Measurements from ENCODE around the gene PARD3B. TPM values are rescaled to one million over a fixed set of nuclear protein-coding genes. Genes with fewer than 3 reads are reported as not detected.

Gene PARD3B
- total RNA-seq, 1 donor from 2014 or later, result 0.96 TPM

DNA sequence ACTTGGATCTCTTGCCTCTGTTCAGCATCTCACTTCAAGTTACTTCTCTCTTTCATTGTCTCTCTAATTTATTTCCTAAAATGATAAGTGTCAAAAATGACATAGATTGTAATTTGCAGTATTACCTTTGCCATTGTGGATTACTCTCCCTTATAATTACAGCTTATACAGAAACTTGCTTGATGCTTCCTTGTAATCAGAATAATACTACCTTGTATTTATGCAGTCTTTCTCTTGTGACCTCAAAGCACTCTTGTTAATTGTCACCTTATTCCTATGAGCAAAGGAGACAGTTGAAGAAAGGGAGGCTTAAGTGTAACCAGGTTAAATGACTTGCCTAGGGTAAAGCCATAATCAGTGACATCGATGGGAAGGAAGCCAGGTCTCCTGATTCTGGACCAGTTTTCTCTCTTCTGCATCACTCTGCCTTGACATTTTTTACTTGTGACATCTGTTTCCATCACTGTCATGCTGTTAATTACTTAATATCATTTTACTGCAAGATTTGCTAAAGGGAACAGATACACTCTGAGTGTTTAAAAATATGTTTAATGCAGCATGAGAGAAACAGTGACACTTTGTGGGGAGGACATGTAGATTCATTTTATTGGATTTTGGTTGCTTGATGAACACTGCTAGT, 388.6 kb downstream of the PARD3B start:
- intact Hi-C loops (cut with micrococcal nuclease), result no loop called here

DNA sequence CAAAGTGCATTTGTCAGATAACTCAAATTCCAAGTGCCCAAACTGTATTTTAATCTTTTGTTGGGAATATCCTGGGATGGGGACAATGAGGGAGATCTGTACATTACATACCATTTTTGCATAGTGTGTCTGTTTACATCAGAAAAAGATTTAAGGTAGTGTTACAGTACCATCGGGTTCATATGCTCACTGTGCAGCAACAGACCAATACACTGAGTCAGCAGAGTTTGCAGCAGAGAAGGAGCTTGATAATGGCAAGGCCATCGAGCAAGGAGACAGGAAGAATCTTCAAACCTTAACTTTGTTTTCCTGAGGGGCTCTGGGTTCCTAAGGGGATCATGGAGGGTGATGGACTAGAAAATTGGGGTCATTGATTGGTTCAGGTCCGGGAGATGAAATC, 399.7 kb downstream of the PARD3B start:
- intact Hi-C loops (cut with micrococcal nuclease), result loop anchor here (5.0 to 10.0 kb wide), 3 partner anchors 107 to 840 kb away; partner anchors contain the start of gene NRP2

DNA sequence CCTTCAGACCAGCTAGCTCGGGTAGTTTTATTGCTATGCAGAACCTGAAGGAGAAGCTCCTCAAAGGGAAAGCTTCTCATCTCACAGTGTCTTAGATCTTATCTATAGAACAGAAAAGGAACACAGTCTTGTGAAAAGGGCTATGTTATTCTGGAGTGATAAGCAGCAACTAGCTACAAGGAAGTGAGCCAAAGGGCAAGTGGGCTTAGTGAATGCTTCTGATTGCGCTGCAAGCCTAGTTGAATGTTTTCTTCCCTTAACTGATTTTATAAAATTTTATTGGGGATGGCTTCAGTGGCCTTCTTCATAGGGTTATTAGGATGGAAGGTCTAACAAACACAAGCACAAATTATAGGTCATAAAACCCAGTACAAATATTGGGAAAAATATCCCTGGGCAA, 400.1 kb downstream of the PARD3B start:
- intact Hi-C loops (cut with micrococcal nuclease), result loop anchor here (5.0 to 10.0 kb wide), 3 partner anchors 107 to 841 kb away; partner anchors contain the start of gene NRP2

DNA sequence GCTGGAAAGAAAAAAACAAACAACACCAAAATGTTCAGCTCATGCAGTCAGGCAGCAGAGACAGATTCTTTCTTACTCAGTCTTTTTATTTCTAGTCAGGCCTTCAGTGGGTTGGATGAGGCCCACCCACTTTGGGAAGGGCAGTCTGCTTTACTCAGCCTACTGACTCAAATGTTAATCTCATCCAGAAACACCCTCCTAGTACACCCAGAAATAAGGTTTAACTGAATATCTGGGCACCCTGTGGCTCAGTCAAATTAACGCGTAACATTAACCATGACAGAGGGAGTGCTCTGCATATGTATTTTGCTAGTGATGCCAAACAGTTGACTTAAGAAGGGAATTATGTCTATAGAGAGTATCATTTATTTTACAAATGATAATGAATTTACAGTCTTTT, 401.6 kb downstream of the PARD3B start:
- intact Hi-C loops (cut with micrococcal nuclease), result loop anchor here (5.0 to 10.0 kb wide), 3 partner anchors 105 to 842 kb away; partner anchors contain the start of gene NRP2

DNA sequence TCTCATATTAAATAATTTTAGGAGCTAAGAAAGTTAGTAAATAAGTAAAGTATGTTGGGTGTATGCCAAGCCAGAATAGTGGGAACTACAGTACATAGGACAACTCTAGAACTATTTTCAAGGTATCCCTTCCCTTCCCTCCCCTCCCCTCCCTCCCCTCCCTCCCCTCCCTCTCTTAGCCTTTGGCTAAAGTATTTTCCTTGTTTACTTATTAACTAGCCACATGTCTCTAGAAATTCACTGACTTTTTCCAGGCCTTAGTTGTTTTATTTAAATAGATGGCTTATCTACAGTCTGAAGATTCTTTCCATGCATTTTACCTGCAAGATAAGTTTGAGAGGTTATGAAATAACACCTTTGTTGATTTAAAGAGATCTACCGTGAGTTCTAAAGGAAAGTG, 402.1 kb downstream of the PARD3B start:
- intact Hi-C loops (cut with micrococcal nuclease), result loop anchor here (5.0 to 10.0 kb wide), 3 partner anchors 105 to 843 kb away; partner anchors contain the start of gene NRP2

DNA sequence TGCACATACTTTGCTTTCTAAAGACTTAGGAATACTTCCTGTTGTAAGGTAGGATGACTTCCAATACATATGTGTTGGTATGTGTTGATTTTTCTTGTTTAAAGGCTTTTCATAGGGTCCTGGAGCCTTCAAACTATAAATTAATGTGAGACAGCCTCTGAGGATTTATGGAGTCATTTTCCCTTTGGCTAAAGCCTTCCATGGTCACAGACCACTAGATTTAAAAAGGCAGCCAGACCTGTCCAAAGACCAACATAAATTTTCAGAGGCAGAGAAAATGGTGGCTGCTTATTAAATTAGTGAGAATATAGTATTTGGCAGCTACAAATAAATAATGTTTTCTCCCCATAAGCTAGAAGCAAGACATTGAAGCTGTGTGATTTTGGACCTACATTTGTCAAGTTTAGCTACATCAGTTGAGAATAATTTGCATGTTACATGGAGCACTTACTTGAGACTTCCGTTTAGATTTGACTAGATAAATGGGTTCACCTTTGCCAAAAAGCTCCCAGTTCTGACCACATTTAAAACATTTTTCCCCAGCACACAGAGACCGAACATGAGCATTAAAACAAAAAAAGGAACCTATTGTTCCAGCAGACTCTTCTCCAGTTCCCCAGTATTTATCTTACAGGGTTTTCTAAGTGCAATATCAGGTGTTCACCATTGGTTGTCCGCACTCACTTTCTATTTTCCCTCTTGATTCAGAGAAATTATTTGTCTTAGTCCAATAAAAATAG, 402.9 kb downstream of the PARD3B start:
- intact Hi-C loops (cut with micrococcal nuclease), result loop anchor here (1.0 to 10.0 kb wide), 7 partner anchors 19 to 843 kb away; partner anchors contain the start of gene NRP2

DNA sequence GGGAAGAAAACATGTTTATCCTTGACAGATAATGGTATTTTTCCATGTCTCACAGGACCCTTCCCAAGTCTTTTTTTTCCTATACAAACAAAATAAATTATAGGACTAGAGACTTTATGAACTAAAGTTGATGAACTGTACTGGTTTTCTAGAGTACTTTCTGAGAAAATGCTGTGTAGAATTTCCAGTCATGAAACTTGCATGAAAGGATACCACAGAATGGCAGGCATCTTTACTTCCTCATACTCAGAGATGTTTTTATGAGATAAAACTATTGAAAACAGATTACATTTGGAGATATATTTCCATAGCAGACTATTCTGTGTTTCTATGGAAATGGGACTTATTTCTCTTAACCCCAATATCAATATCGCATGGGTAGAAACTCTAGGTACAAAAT, 403.5 kb downstream of the PARD3B start:
- intact Hi-C loops (cut with micrococcal nuclease), result loop anchor here (1.0 to 10.0 kb wide), 7 partner anchors 18 to 844 kb away; partner anchors contain the start of gene NRP2

DNA sequence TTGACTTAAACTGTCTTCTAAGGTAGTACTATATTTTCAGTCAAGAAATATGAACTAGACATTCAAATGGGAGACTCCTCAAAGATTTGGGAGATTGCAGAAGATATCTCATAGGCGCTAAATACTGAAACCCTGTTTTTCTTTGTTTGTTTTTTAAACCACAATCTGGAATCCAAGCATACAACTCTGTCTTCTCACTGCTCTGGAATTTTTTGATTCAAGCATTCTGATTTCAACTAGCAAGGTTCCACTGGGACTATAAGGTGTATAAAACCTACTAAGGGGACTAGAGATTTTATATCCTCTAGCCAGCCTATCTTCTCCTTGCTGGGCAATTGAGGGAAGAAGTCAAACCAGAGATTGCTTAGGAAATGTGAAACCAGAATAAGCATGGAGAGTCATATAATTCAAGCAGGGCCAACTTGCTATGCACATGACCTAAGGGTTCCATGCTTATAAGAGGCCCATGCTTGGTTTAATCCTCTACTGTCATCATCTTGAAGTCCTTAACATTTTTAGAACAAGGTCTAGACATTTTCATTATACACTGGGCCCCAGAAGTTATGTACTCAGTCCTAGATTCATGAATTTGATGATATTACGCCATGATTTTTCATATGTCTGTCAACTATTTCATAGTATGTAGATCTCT, 405.5 kb downstream of the PARD3B start:
- intact Hi-C loops (cut with micrococcal nuclease), result no loop called here

DNA sequence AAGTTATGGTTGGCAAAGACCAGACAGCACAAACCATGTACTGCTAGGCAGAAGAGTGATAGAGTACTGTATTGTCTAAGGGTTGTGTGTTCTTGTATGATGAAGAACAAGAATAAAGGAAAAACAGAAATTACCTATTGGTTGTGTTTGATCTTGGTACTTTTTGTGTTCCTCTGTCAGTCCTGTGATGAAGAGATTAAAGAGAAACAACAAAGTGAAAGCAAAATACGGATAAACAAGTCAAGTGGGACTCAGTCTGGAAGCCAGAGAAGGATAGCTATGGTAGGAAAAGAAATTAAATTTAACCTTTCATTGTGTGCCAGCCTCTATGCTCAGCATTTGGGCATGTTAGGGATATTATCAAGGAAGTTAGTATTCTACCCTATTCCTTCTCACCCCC, 413.1 kb downstream of the PARD3B start:
- intact Hi-C loops (cut with micrococcal nuclease), result loop anchor here (1.0 to 2.0 kb wide), 2 partner anchors 9 to 46 kb away; no protein-coding TSS in a partner anchor

DNA sequence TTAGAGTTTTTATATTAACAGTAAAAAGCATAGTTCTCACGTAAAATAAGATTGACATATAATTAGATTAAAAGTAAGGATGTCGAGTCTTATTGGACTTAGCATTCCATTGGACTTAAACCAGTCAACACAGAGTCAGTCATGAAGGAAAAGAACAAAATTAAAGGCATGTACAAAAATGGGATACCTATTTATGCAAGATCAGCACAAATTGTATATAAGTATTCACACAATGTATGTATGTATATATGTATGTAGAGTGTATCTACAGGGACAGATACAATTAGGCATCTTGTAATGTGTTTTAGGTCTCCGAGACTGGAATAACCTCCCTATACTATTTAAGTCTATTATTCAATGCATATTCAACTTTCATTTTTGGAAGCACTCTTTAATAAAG, 419.1 kb downstream of the PARD3B start:
- intact Hi-C loops (cut with micrococcal nuclease), result no loop called here

DNA sequence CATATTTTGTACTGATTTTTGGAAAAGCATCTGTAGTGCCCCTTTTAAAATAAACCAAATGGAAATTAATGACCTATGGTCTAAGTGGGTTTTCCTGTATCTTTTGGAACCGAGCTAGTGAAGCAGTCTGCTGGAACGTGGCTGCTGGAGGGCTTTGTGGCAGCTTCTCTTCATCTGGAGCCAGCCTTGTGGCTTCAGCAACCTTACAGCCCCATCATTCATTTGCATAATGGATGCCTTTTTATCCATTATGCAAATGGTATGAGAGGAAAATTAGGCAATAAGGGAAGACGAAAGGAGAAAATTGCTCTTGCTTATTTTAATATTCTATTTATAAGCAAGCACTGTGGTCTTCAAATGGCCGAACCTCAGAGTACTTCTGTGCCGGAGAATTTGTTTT, 421.0 kb downstream of the PARD3B start:
- intact Hi-C loops (cut with micrococcal nuclease), result loop anchor here (5.0 kb wide), 3 partner anchors 84 to 1121 kb away; partner anchors contain the start of gene INO80D

DNA sequence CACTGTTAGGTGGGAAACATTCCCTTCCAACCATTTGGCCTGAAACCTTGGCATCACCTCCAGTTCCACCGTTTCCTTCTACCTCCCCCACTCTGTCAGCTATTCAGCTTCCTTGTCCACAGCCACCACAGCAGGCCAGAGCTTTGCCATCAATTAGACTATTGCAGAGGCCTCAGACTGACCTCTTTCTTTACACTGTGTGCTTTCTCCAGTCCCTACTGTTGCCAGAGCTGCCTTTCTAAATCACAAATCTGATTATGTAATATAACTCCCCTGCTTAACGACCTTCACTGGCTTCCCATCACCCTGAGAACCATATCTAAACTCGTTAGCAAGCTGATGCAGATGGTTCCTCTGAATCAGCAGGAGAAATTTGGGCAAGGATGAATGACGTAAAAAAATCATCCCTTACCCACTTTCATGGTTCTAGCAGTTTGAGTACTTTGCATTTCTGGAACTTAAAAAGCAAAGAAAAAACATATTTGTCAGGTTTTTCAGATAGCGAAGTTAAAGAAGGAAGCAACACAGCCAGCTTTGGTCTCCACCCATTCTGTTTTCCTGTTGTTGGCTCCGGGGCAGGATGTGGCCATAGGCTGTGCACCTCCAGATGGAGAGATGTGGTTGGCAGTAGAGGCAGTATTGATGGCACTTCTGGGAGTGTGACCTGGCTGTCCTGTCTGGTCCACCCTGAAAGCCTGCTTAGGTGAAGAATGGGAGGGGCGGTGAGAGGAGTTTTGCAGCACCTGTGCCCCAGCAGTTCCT, 422.1 kb downstream of the PARD3B start:
- intact Hi-C loops (cut with micrococcal nuclease), result loop anchor here (1.0 to 5.0 kb wide), 5 partner anchors 9 to 1120 kb away; partner anchors contain the start of gene INO80D

DNA sequence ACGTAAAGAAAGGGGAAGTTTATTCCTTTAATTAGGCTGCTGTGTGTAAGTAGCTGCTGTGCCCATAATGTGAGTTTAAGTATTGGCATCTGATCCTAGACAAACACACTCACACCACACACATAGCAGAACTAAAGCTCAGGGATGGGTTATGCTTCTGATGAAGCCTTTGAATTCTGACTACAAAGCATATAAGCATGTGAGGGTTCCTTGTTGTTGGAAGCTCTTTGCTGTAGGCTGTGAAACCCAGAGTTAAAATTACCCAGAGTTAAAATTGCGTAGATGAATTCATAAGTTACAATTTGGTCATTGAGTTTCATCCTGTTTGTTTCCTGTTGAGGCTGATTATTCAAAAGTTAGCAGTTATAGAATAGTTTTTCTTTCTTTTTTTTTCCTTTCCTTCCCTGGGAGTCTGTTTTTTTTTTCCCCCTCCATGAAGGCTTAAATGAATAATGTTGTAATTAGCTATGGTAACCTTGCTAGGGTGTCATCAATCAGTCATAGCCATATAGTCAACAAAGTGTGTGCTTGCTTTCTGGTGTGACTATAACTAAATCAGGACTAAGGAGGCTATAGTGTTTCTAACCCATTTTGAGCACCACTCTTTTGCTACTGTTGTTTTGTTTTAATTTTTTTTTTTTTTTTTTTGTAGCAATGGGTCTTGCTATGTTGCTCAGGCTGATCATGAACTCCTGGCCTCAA, 426.1 kb downstream of the PARD3B start:
- intact Hi-C loops (cut with micrococcal nuclease), result no loop called here

DNA sequence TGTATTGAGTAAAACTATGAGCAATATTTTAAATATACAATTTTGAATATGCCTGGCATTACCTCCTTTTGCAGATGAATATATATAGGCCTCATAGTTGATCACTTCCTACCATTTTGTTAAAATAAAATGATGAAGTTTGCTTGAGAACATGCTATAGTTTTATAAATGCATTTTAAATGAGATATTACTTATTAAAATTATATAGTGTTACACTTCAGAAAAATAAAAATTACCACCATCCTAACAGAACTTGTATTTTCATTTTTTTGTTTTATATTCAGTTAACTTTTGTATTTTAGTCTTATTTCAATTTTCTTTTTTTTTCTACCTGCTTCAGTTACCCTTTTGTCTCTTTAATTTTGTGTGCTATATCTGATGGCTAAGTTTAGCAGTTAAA, 426.9 kb downstream of the PARD3B start:
- intact Hi-C loops (cut with micrococcal nuclease), result no loop called here

DNA sequence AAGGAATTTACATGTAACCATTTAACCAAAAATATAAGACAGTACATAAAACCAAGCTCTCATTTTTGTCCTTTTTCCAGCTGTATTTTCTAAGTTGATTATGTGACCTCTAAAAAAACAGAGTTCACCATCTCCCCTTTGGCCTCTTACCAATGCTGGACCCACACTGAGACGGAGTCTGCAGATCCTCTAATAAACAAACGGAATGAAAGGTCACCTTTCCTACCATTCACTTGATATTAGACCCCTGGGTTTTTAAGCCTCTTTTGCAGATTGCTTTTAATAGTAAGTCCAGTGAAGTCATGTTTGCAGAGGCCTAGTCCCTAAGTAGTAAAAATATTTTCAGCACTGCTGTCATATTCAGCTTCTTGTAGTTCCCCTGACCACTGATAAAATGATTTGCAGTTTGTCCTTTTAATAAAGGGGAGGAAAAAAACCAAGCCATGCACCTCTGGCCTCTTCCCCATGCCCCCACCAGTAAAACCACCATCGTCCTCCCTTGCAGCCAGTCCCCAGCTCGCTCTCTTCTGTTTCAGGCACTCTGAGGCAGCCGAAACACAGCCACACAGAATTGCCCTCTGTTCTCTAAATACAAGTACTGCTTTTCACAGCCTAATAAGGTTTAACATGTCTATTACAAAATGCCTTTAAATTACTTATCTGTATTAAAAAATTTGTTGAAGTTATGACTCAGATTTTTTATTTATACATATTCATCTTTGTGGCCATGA, 427.5 kb downstream of the PARD3B start:
- intact Hi-C loops (cut with micrococcal nuclease), result no loop called here

DNA sequence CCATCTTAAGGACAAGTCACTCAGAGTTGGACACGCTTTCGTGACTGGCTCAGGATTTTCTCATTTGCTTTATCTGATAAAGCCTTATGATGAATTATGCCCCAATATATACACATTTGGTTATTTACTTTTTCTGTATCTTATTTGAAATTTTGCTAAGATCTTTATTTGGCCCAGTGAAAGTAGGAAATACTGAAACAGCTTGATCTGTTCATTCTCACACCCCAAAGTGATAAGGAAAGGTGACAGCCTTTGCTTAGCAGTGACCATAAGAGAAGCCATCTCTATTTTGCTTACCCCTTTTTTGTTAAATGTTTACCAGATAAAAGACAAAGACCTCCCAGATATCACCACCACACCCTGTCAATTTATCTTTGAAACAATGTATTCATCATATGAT, 428.3 kb downstream of the PARD3B start:
- intact Hi-C loops (cut with micrococcal nuclease), result no loop called here

DNA sequence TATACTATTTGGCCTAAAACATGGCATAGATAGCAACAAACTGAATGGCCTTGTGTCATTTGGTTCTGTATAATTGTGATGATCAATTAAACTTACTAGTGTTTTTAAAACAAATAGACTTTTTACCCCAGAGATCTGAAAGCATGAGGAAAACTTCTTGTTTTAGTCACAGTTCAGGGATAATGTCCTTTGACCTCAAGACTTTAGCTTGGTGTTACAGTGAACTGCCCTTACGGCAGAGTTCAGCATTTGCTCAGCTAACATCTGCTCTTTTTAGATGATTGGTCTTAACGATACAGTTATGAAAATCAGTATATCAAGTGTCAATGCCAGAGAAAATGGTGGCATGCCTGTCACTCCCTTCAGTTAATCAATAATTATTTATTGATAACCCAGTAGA, 429.2 kb downstream of the PARD3B start:
- intact Hi-C loops (cut with micrococcal nuclease), result no loop called here

DNA sequence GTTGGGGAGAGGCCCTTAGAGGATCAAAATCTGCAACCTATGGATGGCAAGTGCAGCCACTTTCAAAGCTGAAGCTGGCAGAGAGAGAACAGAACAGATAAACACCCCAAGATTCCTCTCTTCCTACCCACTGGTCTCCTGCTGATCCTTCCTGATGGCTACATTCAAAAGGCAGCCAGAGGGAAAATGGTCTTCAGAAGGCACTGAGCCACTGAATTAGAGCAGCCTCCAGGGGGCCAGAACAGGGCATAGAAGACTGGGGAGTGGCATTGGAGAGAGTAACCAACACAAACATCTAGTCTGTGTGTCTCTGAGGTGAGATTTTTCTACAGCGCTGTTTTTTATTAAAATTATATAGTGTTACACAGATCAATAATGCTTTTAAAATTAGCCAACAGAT, 432.6 kb downstream of the PARD3B start:
- intact Hi-C loops (cut with micrococcal nuclease), result no loop called here

DNA sequence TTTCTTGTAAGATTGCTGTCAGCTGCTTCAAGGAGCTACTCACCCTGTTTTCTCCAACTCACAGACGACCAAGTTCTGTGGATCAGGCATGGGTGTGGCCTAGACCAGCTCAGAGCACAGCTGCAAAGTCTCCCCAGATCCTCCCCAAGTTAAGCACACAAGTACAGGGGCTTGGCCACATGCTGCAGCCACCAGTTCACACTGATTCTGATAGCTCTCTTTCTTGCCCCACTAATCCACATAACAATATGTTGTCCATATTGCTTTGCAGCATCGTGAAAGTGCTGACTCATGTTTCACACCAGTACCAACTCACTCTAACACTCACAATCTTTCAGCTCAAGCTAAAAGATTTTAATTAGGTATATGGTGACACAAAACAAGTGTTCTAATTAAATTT, 437.0 kb downstream of the PARD3B start:
- intact Hi-C loops (cut with micrococcal nuclease), result loop anchor here (2.0 kb wide), 1 partner anchor 20 kb away; no protein-coding TSS in a partner anchor

DNA sequence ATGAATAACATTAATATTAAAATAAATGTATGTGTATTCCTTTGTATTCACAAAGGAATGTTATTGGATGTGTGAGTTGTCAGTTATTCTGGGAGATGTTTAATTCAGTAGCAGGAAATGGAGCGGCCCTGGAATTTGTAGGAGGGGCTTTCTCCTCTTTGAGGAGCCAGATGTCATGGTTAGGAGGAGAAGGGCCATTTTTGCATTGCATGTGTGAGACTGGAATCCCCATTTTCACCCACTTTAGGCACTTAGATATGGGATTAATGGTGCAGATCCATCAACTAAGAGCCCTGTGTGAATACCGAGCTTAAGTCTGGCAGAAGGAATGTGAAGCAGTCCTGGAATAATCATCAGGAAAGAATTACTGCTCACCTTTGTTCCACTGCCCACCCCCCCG, 439.2 kb downstream of the PARD3B start:
- intact Hi-C loops (cut with micrococcal nuclease), result no loop called here

Data from T-helper 1 cell treated with Interleukin-12 subunit alpha and Interleukin-12 subunit beta and Interleukin-4 antibody, amounts not matched to agents 30 ng/mL and 1 ng/mL, for 36 hours (primary cell).